Hippocampal formation (tissue), 2 donors: ENCODE results near the gene PTPRN2.

Experiments used
- DNase-seq, 2 donors: peaks; one replicate each; lab custom pipeline; 2025; lab: John Stamatoyannopoulos, UW

PTPRN2 gene

DNA sequence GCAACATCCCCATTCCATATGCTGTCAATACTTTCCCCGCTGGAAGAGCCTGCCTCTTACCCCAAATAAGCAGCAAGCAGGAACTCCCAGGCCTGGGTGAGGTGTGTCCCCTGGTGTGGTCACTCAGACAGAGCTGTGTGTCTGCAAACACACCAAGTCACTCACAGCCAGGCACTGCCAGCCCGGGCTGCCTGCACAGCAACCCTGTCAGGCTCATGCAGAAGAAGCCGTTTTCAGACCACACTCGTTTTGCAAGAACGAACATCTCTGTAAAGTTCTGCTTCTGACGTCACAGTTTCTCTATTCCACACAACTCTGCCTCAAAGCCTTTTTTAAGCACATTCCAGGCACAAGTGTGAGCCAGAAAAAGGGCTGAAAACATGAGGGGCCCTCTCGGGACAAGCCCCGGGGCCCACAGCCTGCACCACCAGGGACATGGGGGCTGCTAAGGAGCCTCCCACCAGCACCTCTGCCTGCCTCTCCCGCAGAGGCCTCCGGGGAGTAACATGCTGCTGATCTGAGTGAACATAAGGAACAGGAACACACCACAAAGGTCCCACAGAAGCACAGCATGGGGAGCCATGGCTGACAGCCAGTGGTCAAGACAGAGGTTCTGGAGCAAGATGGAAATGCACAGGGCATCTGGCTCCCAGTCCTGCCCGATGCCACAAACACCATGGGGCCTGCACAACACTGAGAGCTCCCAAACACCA, 11.4 kb downstream of the PTPRN2 start:
- DNase-seq, result no peak

DNA sequence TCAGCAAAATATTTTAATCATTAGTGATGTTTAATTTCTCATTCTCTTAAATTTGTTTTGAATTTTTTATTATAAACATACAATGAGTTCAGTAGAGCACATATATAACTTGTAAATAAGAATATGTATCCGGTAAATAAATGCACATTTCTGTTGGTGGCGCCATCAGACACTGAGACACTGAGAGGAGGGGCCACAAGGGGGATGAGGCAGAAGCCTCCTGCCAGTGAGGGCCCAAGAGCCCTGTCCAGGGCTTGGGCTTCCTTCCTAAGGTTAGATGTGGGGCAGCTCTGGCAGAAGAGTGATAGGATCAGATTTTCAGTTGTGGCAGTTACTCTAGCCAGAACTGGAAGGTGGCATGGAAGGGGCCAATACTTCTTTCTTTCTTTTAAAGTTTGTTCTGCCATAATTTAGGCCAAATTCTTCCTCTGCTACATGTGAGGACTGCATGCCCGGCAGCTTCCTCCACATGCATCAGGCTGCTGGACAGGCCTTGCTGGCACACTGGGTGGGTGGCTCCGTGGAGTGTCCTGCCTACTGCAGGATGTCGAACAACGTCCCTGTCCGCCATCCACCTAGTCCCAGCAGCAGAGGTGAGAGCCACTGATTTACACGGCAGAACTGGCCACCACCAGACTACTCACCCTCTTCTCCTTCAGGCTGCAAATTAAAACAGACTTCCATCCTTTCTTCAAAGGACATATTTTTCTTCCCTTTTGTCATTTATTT, 13.2 kb downstream of the PTPRN2 start:
- no peak for DNase-seq

DNA sequence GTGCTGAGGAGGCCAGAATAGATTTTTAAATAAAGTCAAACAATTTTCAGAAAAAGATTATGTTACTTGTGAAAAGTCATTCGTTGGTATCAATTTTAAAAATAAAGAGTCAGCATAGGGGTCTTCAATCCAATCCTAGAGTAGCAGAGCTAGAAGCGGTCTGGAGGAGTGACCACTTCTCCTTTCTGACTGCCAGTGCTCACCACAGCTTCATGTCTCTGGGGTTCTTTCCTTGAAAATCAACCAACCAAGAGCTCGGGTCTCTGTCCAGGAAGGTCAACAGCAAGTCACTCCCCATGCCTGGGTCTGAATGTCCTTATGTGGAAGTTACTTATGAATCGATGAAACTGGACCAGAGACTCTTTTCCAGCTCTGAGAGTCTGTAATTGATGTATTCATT, 14.3 kb downstream of the PTPRN2 start:
- DNase-seq, result no peak

DNA sequence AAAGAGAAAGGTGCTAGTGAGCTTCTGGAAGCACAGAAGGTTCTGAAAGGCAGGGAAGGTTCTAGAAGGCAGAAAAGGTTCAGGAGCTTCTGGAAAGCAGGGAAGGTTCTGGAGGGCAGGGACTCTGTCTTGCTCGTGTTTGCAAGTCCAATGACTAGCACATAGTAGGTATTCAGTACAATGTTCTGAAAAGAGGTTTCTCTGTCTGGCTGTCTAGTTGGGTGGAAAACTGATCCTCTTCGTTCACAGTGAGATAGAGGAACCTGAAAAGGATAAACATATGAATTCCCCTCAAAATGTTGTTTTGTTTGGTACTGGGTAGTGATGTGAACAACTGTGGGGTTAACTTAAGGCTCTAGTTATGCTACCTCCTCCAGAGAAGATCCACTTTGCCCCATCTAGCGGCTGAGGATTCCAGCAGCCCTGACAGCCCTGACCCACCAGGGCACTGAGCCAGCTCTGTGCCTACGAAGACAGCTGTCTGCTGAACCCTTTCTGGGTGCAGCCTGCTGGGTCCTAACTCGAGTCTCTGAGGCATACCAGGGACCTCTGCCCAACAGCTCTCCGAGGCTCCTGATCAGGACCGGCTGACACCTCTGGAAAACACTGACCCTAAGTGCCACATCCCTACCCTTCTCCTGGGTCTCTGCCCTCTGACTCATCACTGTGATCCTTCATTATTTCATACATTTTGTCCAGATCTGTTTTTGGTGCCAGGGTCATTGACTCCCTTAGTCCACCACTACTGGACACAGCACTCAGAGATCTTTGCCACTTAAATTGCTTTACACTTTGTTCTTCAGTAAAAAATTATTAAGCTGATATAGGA, 15.4 kb downstream of the PTPRN2 start:
- no peak for DNase-seq

DNA sequence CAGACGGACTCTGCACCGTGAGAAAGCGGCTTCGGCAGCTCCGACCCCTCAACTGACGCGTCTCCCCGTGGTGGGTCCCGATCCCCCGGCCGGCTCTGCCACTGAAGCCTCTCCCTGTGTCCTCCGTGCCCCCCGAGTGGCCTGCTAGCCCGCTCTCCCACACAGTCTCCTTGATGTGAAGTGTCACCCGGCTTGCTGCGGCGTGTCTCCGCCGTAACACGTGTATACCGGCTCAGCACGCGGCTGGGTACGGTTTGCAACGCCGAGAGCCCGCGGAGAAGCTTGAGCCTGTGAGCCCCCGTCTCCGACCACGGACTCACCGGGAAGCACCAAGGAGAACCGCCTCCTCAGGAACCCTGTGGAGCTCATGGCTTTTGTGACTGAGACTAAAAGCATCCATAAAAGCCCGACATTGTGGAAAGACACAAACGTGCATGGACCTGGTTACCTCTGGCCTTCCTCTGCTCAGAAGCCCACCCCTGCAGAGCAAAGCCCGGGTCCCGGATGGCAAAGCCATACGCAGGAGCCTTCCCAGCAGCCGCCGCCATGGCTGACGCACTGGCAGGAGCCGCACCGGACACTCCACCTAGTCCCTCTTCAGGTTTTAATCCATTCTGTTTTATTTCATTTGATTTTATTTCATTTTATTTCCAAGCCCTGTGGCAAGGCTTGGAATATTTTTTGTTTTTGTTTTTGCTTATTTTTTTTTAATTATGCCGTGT, 17.0 kb downstream of the PTPRN2 start:
- DNase-seq, result no peak

DNA sequence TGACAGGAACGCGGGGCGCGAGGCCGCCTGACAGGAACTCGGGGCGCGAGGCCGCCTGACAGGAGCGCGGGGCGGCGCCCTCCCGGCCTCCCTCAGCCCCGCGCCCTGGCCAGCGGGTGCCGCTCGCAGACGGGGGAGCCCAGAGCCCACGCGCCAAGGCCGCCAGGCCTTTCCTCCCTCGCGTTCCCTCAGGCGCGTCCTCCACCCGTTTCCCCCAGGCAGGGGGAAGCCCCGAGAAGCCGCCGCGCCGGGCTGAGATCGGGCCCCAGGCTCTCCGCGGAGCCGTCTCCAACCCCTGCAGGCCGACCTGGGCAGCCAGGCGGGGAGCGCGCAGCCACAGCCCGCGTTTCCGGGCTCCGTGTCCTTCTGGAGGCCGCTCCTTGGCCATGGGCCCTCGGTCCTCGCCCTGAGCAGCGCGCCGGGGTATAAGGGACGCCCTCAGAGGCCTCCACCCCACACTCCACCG, 17.7 kb downstream of the PTPRN2 start:
- DNase-seq, result no peak

DNA sequence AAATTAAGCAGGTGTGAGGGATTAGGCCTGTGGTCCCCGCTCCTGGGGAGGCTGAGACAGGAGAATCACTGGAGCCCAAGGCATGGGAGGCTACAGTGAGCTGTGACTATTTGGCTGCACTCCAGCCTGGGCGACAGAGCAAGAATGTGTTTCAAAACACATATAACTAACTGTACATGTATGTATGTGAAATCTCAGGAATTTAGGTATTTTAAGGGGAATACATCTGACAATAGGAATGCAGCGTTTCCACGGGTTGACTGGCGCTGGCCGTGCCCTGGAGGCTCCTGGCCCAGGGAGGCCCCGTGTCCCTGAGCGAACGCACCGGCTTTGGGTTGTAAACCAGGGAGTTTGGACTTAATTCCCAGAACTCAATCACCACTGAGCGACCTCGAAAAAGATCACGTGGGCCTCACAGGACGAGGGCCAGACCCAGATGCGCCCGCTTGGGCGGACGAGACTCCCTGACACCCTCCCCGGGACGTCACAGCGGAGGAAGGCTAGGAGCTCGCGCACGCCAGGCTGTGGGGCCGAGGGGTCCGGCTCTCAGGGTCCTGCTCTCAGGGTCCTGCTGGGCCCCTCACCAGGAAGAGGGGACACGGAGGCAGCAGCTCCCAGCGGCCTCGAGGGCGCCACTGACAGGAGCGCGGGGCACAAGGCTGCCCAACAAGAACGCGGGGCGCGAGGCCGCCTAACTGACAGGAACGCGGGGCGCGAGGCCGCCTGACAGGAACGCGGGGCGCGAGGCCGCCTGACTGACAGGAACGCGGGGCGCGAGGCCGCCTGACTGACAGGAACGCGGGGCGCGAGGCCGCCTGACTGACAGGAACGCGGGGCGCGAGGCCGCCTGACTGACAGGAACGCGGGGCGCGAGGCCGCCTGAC, 18.4 kb downstream of the PTPRN2 start:
- no peak for DNase-seq

DNA sequence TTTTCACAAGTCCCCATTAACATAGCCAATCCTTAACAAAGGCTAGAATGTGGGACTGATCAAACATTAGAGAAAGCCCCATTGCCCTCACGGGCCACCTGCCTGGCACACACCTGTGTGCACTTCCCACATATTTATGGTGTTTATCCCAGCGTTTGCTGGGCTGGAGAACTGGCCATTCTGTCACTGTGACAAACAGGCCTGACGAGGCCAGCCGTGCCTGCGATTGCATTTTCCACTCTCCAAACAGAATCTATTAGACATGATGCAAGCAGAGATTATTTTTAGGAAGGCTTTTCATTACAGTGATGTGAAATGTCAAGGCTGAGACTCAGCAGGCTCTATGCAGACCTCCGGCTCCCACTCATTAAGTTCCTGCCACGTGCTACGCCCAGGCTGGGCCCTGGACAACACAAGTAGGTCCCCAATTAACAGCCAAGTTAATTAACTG, 20.4 kb downstream of the PTPRN2 start:
- no peak for DNase-seq

DNA sequence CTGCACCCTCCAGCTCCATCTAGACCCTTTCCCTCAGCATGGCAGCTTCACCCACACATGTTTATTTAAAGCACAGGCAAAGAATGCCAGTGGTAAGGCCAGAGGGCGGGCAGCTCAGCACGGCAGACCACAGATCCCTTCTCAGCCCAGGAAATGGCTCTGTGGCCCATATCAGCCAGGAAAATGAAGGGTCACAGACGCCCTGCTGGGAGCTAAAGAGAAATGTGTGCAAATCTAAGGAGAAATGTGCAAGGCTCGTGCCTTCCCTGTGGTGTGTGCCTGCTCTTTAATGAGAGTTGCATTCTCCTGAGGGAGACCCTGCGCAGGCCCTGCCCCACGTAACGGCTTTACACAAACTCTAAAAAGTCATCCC, 23.0 kb downstream of the PTPRN2 start:
- DNase-seq, result no peak

DNA sequence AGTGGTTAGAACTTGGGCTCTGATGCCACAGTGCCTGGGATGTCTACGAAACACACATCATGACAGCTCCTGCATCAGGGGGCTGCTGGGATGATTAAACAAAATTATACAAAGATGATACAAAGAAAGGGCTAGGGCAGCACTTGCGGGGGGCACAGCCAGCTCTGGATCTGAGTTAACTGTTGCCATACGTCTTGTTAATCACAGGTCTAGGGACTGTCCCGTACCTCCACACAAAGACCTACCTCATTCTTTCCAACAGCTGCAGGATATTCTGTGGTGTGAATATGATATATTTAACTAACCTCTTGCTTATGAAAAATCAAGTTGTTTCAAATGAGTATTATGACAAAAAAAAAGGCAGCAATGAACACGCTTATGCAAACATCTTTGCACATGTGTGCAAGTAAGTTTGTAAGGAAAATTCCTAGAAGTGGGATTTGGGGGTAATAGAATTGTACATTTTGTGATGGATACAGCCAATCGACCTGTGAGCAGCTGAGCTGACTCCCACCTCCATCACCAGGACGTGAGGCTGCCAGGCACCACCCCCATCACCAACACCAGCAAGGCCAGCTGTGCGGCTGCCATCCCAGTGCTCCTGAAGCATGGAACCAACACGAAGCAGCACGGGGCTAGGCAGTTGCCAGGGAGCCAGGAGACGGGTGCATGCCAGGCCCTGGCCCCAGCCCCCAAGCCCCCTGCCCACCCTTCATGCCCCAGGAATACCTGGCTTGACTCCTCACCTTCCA, 23.5 kb downstream of the PTPRN2 start:
- DNase-seq, result no peak

DNA sequence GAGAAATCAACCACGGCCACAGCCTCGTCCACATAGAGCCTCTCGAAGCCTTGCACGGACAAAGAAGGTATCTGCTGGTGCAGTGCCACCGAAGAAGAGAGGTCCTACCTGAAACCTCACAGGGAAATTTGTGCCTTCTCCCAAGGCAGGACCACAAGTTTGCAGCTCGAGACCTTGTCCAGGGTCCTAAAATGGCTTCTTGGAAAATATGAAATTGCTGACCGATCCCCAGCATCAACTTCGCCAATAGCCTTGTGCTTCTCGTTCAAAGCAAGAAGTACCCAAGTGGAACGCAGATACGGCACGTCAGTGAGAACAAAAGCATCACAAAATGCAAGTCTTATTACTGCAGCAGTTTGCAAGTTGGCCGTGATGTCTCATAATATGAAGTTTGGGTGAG, 24.6 kb downstream of the PTPRN2 start:
- DNase-seq, result no peak

DNA sequence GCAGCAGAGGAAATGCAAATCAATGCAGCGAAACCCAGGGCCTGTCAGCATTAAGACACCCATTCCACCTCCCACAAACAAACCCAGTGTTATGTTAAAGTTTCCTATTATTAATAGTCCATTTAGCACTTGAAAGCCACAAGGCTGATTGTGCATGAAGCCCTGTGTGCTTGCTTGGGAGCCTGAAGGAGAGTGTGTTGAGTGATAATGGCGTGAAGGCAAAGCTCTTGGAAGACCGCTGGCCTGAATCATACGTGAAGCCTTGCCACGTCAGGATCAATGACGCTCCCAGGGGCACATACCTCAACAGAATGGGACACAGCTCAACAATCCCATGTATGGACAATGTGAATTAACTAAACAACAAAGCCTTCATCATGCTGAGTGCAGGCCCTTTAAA, 25.1 kb downstream of the PTPRN2 start:
- no peak for DNase-seq

DNA sequence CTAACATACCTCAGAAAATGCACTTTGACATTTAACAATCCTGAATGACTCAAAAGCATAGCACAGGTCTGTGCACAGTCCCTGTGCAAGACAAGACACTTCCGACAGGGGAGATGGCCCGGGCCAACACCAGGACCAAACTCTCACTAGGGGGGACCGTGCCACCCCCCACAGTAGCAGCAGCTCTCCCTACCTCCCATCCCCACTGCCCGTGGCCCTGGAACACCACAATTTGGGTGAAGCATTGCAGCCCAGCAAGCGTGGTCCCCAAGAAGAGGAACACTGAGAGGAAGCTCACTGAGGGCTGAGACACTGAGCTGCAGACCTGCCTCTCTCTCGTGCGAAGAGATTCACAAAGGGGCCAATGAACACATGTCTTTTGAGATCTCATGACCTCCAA, 26.0 kb downstream of the PTPRN2 start:
- no peak for DNase-seq

DNA sequence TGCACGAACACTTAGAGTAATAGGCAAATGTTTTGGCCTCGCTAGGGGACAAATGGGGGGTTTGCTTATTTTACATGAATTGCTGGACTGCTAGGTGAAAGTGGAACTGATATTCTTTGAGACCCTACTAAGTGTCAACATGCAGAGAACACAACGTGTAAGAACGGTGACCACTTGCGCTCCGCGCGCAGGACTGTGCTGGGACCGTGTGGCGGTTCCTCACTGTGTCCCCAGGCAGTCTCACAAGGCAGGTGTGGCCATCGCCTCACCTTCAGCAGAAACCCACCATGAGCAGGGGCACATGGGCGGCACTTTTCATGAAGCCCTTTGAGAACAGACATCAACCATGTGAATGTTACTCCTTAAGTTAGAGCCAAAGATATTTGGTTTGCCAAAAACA, 27.2 kb downstream of the PTPRN2 start:
- DNase-seq, result no peak

DNA sequence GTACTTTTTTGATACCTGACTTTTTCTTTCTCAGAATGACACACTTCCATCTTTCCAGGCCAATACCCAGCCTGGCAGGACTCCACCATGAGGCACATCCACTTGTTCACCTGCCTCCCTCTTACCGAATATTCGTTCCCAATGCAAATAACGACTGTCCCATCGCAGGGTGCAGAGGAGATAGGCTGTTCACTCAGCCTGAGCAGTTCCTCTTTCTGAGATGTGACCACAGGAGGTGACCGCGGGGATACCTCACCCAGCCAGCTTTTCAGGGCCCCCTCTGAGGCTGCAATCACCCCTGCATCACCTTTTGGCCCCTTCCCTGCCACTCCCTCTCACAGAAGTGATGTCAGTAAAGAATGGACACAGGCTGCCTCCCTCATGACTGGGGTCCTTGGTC, 28.3 kb downstream of the PTPRN2 start:
- no peak for DNase-seq

DNA sequence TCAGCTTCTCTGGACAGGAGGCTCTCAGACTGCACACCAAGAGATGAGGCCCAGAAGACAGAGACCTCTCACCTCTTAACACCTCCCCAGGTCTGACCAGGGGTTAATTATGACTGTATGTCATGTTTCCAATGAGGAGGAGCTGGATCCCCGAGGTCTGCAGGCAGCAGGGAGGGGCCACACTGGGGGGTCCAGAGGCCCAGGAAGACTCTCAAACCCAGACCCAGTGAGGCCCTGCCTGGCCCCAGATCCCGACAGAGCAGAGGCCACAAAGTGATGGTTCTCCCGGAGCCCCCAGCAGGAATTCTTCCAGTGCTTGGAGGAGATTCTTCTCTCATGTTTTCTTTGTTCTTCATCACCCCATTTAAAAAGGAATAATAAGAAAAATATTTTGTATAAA, 28.8 kb downstream of the PTPRN2 start:
- no peak for DNase-seq

DNA sequence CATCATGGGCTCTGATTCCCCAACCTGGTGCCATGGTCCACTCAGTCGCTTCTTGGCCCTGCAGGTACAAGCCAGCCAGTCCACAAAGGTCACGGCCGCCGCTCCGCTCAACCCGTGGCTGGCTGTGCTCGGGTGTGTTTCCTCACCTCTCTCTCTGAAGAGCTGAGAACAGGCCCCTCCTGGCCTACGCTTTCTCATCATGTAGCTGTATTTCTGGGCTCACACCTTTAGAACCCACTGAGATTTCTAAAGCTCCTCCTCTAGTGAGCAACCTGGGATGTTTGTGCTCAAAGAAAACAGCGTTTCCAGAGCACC, 30.2 kb downstream of the PTPRN2 start:
- DNase-seq, result no peak

DNA sequence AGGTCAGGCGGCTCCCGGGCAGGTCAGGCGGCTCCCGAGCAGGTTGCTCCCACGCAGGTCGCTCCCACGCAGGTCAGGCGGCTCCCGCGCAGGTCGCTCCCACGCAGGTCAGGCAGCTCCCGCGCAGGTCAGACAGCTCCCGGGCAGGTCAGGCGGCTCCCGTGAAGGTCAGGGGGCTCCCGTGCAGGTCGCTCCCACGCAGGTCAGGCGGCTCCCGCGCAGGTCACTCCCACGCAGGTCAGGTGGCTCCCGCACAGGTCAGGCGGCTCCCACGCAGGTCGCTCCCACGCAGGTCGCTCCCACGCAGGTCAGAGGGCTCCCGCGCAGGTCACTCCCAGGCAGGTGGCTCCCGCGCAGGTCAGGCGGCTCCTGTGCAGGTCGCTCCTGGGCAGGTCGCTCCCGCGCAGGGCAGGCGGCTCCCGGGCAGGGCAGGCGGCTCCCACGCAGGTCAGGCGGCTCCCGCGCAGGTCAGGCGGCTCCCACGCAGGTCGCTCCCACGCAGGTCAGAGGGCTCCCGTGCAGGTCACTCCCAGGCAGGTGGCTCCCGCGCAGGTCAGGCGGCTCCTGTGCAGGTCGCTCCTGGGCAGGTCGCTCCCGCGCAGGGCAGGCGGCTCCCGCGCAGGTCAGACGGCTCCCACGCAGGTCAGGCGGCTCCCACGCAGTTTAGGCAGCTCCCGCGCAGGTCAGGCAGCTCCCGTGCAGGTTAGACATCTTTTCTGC, 30.7 kb downstream of the PTPRN2 start:
- DNase-seq, result no peak

DNA sequence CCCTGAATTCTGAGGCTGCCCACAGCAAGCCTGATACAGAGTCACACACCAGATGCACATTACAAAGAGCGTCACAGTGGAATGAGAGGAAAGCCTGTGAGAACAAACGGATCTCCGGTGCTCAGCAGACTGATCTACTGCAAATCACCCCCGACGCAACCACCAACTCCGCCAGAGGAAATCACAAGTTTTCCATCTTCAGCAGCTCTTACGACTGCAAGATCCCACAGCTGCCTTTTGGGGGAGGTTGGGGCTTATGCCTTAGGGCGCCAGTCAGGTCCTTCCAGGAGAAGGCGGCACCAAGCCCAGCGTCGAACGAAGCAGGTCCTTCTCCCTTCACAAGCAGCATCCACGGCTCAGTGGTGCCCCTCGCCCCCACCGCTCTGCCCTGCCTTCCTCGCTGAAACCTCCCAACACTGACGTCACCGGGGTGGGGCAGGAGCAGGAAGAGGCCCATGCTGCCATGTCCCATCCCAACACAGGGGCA, 32.5 kb downstream of the PTPRN2 start:
- DNase-seq, result no peak
